AG04449 (cell line): ENCODE results near the gene PYDC2.

Experiments
- CTCF ChIA-PET: fragments of 350-600 bp; formaldehyde crosslinking; extraction: SDS; loops from one replicate; lab custom pipeline; 2021; ENCODE audit warnings: antibody characterized with exemption; lab: Yijun Ruan, JAX
- POLR2A ChIA-PET: fragments of 400-600, 350-600 bp; formaldehyde crosslinking; extraction: SDS; loops from one replicate; lab custom pipeline; 2020; ENCODE audit warnings: antibody characterized with exemption, inconsistent platforms; lab: Yijun Ruan, JAX
- DNase-seq: peaks from one replicate; pipeline ENCODE4 v3.0.0-alpha.2; 2010; ENCODE audit warnings: low read depth, low spot score
- H3K4me3 ChIP-seq: 2 replicates; pipeline ENCODE4 v1.5.1; 2011; ENCODE audit warnings: low read depth, mild to moderate bottlenecking, control low read depth, low read length
- CTCF ChIP-seq: IDR thresholded peaks from one replicate; pipeline ENCODE4 v1.5.1; 2011; ENCODE audit warnings: mild to moderate bottlenecking, moderate library complexity, low read length, control low read depth, inconsistent platforms; ENCODE audit not compliant: insufficient read depth; ENCODE audit errors: missing control alignments

Gene PYDC2

GRCh38 chr3:191420771-191421170, 40.2 kb upstream of the PYDC2 start:
- no peak for DNase-seq
- POLR2A ChIA-PET, result no interaction called here
- CTCF ChIA-PET, result interaction anchor here (1.7 to 2.5 kb wide), 2 partner anchors 389 to 1024 kb away, joined by 4 to 16 read pairs; no protein-coding TSS in a partner anchor
- TF ChIP-seq CTCF, result no peak
- H3K4me3 ChIP-seq, result no peak overlapping the region

GRCh38 chr3:191424881-191425280, 36.1 kb upstream of the PYDC2 start:
- CTCF ChIA-PET, result interaction anchor here (2.1 kb wide), 1 partner anchor 1019 kb away, joined by 11 read pairs; no protein-coding TSS in a partner anchor
- no peak for TF ChIP-seq CTCF
- H3K4me3 ChIP-seq, result no peak overlapping the region
- POLR2A ChIA-PET, result no interaction called here
- DNase-seq, result no peak

- TF ChIP-seq CTCF, result no peak
- DNase-seq, result no peak
- POLR2A ChIA-PET, result no interaction called here
- CTCF ChIA-PET, result no interaction called here
- no peak overlapping the region for H3K4me3 ChIP-seq
These were observed 35.6 kb upstream of the PYDC2 start for GRCh38 chr3:191425322-191425734.

- no peak for TF ChIP-seq CTCF
- POLR2A ChIA-PET, result no interaction called here
- no peak overlapping the region for H3K4me3 ChIP-seq
- DNase-seq, result no peak
- CTCF ChIA-PET, result no interaction called here
These were observed 34.7 kb upstream of the PYDC2 start for GRCh38 chr3:191426311-191426710.

- CTCF ChIA-PET, result interaction anchor here (1.1 to 1.3 kb wide), 2 partner anchors 9 to 1016 kb away, joined by 3 read pairs; no protein-coding TSS in a partner anchor
- no peak for TF ChIP-seq CTCF
- POLR2A ChIA-PET, result no interaction called here
These were observed 32.8 kb upstream of the PYDC2 start for GRCh38 chr3:191428177-191428576.

GRCh38 chr3:191430103-191430502, 30.9 kb upstream of the PYDC2 start:
- CTCF ChIA-PET, result interaction anchor here (0.7 kb wide), 1 partner anchor 14 kb away, joined by 3 read pairs; no protein-coding TSS in a partner anchor
- POLR2A ChIA-PET, result no interaction called here
- H3K4me3 ChIP-seq, result no peak overlapping the region
- DNase-seq, result no peak
- no peak for TF ChIP-seq CTCF

More at GRCh38 chr3:191428177-191428576, 32.8 kb upstream of the PYDC2 start:
- H3K4me3 ChIP-seq, result no peak overlapping the region
- DNase-seq, result no peak
